ENCODE results near the gene MTIF3. TPM values are rescaled to one million over a fixed set of nuclear protein-coding genes. Genes with fewer than 3 reads are reported as not detected.
A peak's percentile ranks its signal among the peaks of the same experiment; 100 is the strongest.

The MTIF3 gene
- polyA plus RNA-seq, 3 donors, result 61.6 to 135 (median 86.6) TPM

DNA sequence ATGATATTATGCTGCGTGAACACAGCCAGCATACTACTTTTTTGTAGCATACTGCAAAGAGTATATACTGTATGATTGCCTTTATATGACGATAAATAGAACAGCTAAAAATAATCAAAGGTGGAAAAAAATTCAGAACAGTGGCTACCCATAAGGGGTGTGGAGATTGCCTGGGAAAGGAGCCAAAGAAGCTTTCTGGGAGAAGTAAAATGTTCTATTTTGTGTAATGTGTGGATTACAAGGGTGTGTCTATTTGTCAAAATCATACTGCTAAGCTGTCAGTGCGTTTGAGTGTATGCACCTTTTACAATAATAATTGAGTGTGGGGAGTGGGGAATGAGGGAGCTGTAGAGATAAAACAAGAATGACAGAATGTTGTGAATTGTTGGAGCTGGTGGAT is 45.2 kb upstream of the MTIF3 start:
- no peaks in the 10 kb centered on the region for H4K20me1 ChIP-seq (ENCODE audit: insufficient read depth, low read length)
- no peak overlapping the region for H3K4me3 ChIP-seq (replicated peaks in 1 of 3; ENCODE audit: low read depth in 2 of 3, low read length in 3 of 3)
- Mint-ChIP-seq H3K4me1 (peaks cover 4% of the 10 kb centered on the region), H3K27me3 (ENCODE audit: low read depth in 3 of 3) (peaks cover 0 to 5% (median 2%) of the 10 kb centered on the region in 3 donors), H3K9me3 (no peaks in the 10 kb centered on the region), H3K27ac (no peak overlapping the region), H3K36me3 (no peaks in the 10 kb centered on the region), H3K4me3 (no peak overlapping the region)
- H2AFZ ChIP-seq (ENCODE audit: insufficient read depth, low read depth, low read length, poor library complexity, severe bottlenecking), result no peak overlapping the region
- H3K4me2 ChIP-seq (replicated peaks; ENCODE audit: extremely low read depth, low read length, poor library complexity, severe bottlenecking), result no peak overlapping the region
- WGBS (ENCODE audit: insufficient coverage), result 80% methylated on average over 2 of the region's 3 CpGs
- H3K36me3 ChIP-seq (replicated peaks in 1 of 2; ENCODE audit: control insufficient read depth in 1 of 2, insufficient read depth in 2 of 2, low read length in 2 of 2), result no peaks in the 10 kb centered on the region
- no peaks in the 10 kb centered on the region for H3K79me2 ChIP-seq (ENCODE audit: insufficient read depth, low read length)
- intact Hi-C loops (cut with micrococcal nuclease), result no loop called here
- H3K4me1 ChIP-seq (ENCODE audit: control insufficient read depth in 1 of 2, insufficient read depth in 2 of 2, low read length in 2 of 2), result no peaks in the 10 kb centered on the region
- H3K9me3 ChIP-seq (replicated peaks in 1 of 2; ENCODE audit: control insufficient read depth in 1 of 2, insufficient read depth in 1 of 2, low read length in 2 of 2), result no peaks in the 10 kb centered on the region
- DNase-seq, result no peak
- no peak overlapping the region for H3K27ac ChIP-seq (ENCODE audit: low read depth in 1 of 2, low read length in 2 of 2)
- H3K9ac ChIP-seq (ENCODE audit: insufficient read depth, low read length, poor library complexity, severe bottlenecking), result no peak overlapping the region
- H3K27me3 ChIP-seq (ENCODE audit: control insufficient read depth in 2 of 2, insufficient read depth in 2 of 2, low read length in 2 of 2), result no peaks in the 10 kb centered on the region
- TF ChIP-seq, protein P1, sequence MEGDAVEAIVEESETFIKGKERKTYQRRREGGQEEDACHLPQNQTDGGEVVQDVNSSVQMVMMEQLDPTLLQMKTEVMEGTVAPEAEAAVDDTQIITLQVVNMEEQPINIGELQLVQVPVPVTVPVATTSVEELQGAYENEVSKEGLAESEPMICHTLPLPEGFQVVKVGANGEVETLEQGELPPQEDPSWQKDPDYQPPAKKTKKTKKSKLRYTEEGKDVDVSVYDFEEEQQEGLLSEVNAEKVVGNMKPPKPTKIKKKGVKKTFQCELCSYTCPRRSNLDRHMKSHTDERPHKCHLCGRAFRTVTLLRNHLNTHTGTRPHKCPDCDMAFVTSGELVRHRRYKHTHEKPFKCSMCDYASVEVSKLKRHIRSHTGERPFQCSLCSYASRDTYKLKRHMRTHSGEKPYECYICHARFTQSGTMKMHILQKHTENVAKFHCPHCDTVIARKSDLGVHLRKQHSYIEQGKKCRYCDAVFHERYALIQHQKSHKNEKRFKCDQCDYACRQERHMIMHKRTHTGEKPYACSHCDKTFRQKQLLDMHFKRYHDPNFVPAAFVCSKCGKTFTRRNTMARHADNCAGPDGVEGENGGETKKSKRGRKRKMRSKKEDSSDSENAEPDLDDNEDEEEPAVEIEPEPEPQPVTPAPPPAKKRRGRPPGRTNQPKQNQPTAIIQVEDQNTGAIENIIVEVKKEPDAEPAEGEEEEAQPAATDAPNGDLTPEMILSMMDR (IDR thresholded peaks at IDR 0.05), result no peak

DNA sequence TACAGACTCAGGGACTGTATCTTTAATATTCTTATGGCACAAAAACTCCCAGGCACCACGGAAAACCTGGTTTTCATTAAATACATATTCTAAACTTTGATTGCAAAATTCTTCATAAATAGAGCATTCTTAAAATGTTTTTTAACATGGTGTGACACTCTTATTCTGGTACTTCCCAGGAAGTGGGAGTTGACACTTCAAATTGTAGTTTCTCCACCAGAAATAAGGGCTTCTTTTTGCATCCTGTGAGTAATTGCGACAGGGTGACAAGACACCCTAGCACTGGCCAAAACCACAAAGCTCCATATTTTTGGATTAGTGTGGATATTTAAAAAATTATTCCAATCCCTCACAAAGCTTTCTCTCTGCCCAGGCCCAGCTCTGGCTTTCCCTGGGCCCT is 43.6 kb upstream of the MTIF3 start:
- intact Hi-C loops (cut with micrococcal nuclease), result no loop called here
- H3K4me3 Mint-ChIP-seq, result no peak overlapping the region
- no peak overlapping the region for H3K9ac ChIP-seq (ENCODE audit: insufficient read depth, low read length, poor library complexity, severe bottlenecking)
- H3K4me1 Mint-ChIP-seq, result peaks cover 4% of the 10 kb centered on the region
- no peaks in the 10 kb centered on the region for H3K4me1 ChIP-seq (ENCODE audit: control insufficient read depth in 1 of 2, insufficient read depth in 2 of 2, low read length in 2 of 2)
- TF ChIP-seq, protein P1 (IDR thresholded peaks at IDR 0.05), result no peak
- H3K79me2 ChIP-seq (ENCODE audit: insufficient read depth, low read length), result no peaks in the 10 kb centered on the region
- no peaks in the 10 kb centered on the region for H3K27me3 ChIP-seq (ENCODE audit: control insufficient read depth in 2 of 2, insufficient read depth in 2 of 2, low read length in 2 of 2)
- DNase-seq, result no peak
- H3K27ac ChIP-seq (ENCODE audit: low read depth in 1 of 2, low read length in 2 of 2), result no peak overlapping the region
- no CpG with 5 or more reads among the region's 2 CpGs for WGBS (ENCODE audit: insufficient coverage)
- H3K4me3 ChIP-seq (replicated peaks in 1 of 3; ENCODE audit: low read depth in 2 of 3, low read length in 3 of 3), result no peak overlapping the region
- H3K9me3 Mint-ChIP-seq, result no peaks in the 10 kb centered on the region
- no peak overlapping the region for H3K4me2 ChIP-seq (replicated peaks; ENCODE audit: extremely low read depth, low read length, poor library complexity, severe bottlenecking)
- peaks cover 0 to 5% (median 3%) of the 10 kb centered on the region in 3 donors for H3K27me3 Mint-ChIP-seq (ENCODE audit: low read depth in 3 of 3)
- H3K9me3 ChIP-seq (replicated peaks in 1 of 2; ENCODE audit: control insufficient read depth in 1 of 2, insufficient read depth in 1 of 2, low read length in 2 of 2), result no peaks in the 10 kb centered on the region
- H4K20me1 ChIP-seq (ENCODE audit: insufficient read depth, low read length), result no peaks in the 10 kb centered on the region
- H3K27ac Mint-ChIP-seq, result peak overlapping the region in 1 of 7 donors; percentile 50
- no peaks in the 10 kb centered on the region for H3K36me3 ChIP-seq (replicated peaks in 1 of 2; ENCODE audit: control insufficient read depth in 1 of 2, insufficient read depth in 2 of 2, low read length in 2 of 2)
- H2AFZ ChIP-seq (ENCODE audit: insufficient read depth, low read depth, low read length, poor library complexity, severe bottlenecking), result no peak overlapping the region
- no peaks in the 10 kb centered on the region for H3K36me3 Mint-ChIP-seq

Measured in CD14-positive monocyte (primary cell).